Stomach (tissue), 19 donors: Measurements from ENCODE around the gene ALOX15B. TPM values are rescaled to one million over a fixed set of nuclear protein-coding genes. Genes with fewer than 3 reads are reported as not detected.

ENCODE experiments used
- DNase-seq, 2 donors: peaks; one replicate each; pipeline versions ENCODE4 v3.0.0 to v3.0.0-alpha.2; 2013 to 2019
- H3K27ac ChIP-seq, 5 donors: fragments of 200-600 bp in 4 of 5; sonication (generic) in 4 of 5; one replicate each; pipeline ENCODE4 v1.5.1; 2013 to 2019; ENCODE audit warnings: mild to moderate bottlenecking in 1 of 5, moderate library complexity in 1 of 5
- H3K27me3 ChIP-seq, 3 donors: fragments of 200-600 bp; sonication (generic); one replicate each; pipeline ENCODE4 v1.5.1; 2017 to 2019; ENCODE audit warnings: mixed run types in 1 of 3
- H3K36me3 ChIP-seq, 4 donors: fragments of 200-600 bp; sonication (generic); 1 replicate in 3 of 4; 2 replicates in 1 of 4; pipeline ENCODE4 v1.5.1; 2016 to 2019
- H3K4me1 ChIP-seq, 4 donors: fragments of 200-600 bp; sonication (generic); one replicate each; pipeline ENCODE4 v1.5.1; 2016 to 2019
- H3K4me3 ChIP-seq, 4 donors: fragments of 200-600 bp; sonication (generic) in 3 of 4; one replicate each; pipeline ENCODE4 v1.5.1; 2016 to 2019; ENCODE audit warnings: mild to moderate bottlenecking in 1 of 4
- H3K9me3 ChIP-seq, 4 donors: fragments of 200-600 bp; sonication (generic); one replicate each; pipeline ENCODE4 v1.5.1; 2016 to 2019
- EP300 ChIP-seq: sonication (generic); formaldehyde crosslinking; IDR thresholded peaks from one replicate; pipeline ENCODE4 v1.6.1; 2017; ENCODE audit warnings: antibody characterized with exemption
- POLR2A ChIP-seq, 4 donors: fragments of 450-650 bp; IDR thresholded peaks; one replicate each; pipeline ENCODE4 v1.6.1; 2016; ENCODE audit warnings: antibody characterized with exemption in 4 of 4, control low read depth in 2 of 4, mild to moderate bottlenecking in 1 of 4, moderate library complexity in 1 of 4
- POLR2AphosphoS5 ChIP-seq, 3 donors: sonication (generic); formaldehyde crosslinking; IDR thresholded peaks; one replicate each; pipeline ENCODE4 v1.6.1; 2016; ENCODE audit warnings: antibody characterized with exemption in 3 of 3
- WGBS, 5 donors: extraction: QIAGEN DNeasy Blood & Tissue Kit in 3 of 5; methylation state at CpG; one replicate each; pipeline versions ENCODE4 v1.1.5 to v1.1.7; 2013 to 2018; 5-methylcytosine and 5-hydroxymethylcytosine counted together
- intact Hi-C: fragments of 100-400 bp; cut with DNase I; formaldehyde crosslinking; loops from one replicate; pipeline ENCODE4 v1.15.1; 2023; ENCODE audit warnings: low total_unique reads
- long read RNA-seq, 10 donors: transcript quantifications; one replicate each; lab custom pipeline, GENCODE V29; 2026
- polyA plus RNA-seq, 3 donors: library from polyadenylated mRNA; stranded (reverse); fragments of 200-250 nt; gene quantifications; one replicate each; pipeline ENCODE4 v1.2.3, GENCODE V29; 2013
- total RNA-seq, 5 donors: library from RNA; depleted of rRNA; stranded (reverse); fragments of >200 nt; gene quantifications; one replicate each; pipeline versions ENCODE4 v1.1.0 to v1.2.3, GENCODE V29; 2014 to 2016
- TF ChIP-seq, protein P1 (sequence below), 7 experiments: fragments of 450-650 bp in 4 of 7; fragments of 200-600 bp in 3 of 7; sonication (generic) in 3 of 7; IDR thresholded peaks; one replicate each; pipeline ENCODE4 v1.5.1; 2016 to 2019; ENCODE audit warnings: antibody characterized with exemption in 7 of 7, control low read depth in 2 of 7, mild to moderate bottlenecking in 1 of 7
- donor health status: healthy with polysubstance abuse.
- donor health status: Bipolar disorder and iron deficiency.
- donor health status: healthy.

The ALOX15B gene, protein sequence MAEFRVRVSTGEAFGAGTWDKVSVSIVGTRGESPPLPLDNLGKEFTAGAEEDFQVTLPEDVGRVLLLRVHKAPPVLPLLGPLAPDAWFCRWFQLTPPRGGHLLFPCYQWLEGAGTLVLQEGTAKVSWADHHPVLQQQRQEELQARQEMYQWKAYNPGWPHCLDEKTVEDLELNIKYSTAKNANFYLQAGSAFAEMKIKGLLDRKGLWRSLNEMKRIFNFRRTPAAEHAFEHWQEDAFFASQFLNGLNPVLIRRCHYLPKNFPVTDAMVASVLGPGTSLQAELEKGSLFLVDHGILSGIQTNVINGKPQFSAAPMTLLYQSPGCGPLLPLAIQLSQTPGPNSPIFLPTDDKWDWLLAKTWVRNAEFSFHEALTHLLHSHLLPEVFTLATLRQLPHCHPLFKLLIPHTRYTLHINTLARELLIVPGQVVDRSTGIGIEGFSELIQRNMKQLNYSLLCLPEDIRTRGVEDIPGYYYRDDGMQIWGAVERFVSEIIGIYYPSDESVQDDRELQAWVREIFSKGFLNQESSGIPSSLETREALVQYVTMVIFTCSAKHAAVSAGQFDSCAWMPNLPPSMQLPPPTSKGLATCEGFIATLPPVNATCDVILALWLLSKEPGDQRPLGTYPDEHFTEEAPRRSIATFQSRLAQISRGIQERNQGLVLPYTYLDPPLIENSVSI
- 1 to 10 TPM in 4 of 5 donors, not detected in 1; 1.5 to 7.0 (median 2.6) TPM for total RNA-seq
- polyA plus RNA-seq = 10 to 100 TPM in 1 of 3 donors, 1 to 10 TPM in 2; 2.4 to 10.5 (median 3.1) TPM
- long read RNA-seq, donor 1 = 0 reads
- long read RNA-seq, donor 2 = 0 reads
- long read RNA-seq, donor 3 = 0 reads
- long read RNA-seq, donor 4 = 0 reads
- long read RNA-seq, donor 5 = 0 reads
- long read RNA-seq, donor 6 = 0 reads
- long read RNA-seq, donor 7 = 0 reads
- long read RNA-seq, donor 8, partial matches to known transcripts = 0 of 1 reads
- long read RNA-seq, donor 8, other reads (novel, unspliced or antisense) = 0 of 1 reads
- long read RNA-seq, donor 9 = 0 reads
- long read RNA-seq, donor 10 = 0 reads

DNA sequence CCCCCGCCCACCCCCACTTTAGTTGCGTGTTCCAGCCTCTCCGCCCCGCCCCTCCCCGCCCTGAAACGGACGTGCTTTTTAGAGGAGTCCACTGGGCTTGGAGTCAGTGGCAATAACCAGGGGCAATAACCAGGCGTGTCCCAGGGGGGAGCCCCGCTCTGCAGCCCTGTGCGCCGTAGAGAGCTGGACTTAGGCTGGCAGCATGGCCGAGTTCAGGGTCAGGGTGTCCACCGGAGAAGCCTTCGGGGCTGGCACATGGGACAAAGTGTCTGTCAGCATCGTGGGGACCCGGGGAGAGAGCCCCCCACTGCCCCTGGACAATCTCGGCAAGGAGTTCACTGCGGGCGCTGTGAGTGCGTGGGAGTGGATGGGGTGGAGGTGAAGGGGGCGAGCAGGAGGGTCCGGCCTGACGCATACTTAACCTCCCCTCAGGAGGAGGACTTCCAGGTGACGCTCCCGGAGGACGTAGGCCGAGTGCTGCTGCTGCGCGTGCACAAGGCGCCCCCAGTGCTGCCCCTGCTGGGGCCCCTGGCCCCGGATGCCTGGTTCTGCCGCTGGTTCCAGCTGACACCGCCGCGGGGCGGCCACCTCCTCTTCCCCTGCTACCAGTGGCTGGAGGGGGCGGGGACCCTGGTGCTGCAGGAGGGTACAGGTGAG, at the start of gene ALOX15B:
ALOX15B (plus strand) TSS at position 106 of the 657 bp plus-strand sequence; CDS start at position 203, 97 bp downstream.
- H3K36me3 ChIP-seq = no peaks in the 10 kb centered on the region
- 8 to 12% (median 10%) methylated on average over 19 to 37 of the region's 37 CpGs for WGBS, 5 donors
- DNase-seq = peak; percentile 46 to 63
- H3K4me1 ChIP-seq = peaks cover 4 to 24% (median 17%) of the 10 kb centered on the region in 4 donors
- no peaks in the 10 kb centered on the region for H3K9me3 ChIP-seq
- intact Hi-C loops = no loop called here
- H3K27ac ChIP-seq = peak within 1 kb of the TSS in 1 of 5 donors; percentile 13
- H3K27me3 ChIP-seq = peaks cover 3 to 44% (median 16%) of the 10 kb centered on the region in 3 donors
- H3K4me3 ChIP-seq = peak within 1 kb of the TSS; percentile 27 to 43 (median 35)
- no peak for TF ChIP-seq POLR2A (IDR thresholded peaks at IDR 0.05)
- TF ChIP-seq, protein P1, sequence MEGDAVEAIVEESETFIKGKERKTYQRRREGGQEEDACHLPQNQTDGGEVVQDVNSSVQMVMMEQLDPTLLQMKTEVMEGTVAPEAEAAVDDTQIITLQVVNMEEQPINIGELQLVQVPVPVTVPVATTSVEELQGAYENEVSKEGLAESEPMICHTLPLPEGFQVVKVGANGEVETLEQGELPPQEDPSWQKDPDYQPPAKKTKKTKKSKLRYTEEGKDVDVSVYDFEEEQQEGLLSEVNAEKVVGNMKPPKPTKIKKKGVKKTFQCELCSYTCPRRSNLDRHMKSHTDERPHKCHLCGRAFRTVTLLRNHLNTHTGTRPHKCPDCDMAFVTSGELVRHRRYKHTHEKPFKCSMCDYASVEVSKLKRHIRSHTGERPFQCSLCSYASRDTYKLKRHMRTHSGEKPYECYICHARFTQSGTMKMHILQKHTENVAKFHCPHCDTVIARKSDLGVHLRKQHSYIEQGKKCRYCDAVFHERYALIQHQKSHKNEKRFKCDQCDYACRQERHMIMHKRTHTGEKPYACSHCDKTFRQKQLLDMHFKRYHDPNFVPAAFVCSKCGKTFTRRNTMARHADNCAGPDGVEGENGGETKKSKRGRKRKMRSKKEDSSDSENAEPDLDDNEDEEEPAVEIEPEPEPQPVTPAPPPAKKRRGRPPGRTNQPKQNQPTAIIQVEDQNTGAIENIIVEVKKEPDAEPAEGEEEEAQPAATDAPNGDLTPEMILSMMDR (IDR thresholded peaks at IDR 0.05) = no peak

DNA sequence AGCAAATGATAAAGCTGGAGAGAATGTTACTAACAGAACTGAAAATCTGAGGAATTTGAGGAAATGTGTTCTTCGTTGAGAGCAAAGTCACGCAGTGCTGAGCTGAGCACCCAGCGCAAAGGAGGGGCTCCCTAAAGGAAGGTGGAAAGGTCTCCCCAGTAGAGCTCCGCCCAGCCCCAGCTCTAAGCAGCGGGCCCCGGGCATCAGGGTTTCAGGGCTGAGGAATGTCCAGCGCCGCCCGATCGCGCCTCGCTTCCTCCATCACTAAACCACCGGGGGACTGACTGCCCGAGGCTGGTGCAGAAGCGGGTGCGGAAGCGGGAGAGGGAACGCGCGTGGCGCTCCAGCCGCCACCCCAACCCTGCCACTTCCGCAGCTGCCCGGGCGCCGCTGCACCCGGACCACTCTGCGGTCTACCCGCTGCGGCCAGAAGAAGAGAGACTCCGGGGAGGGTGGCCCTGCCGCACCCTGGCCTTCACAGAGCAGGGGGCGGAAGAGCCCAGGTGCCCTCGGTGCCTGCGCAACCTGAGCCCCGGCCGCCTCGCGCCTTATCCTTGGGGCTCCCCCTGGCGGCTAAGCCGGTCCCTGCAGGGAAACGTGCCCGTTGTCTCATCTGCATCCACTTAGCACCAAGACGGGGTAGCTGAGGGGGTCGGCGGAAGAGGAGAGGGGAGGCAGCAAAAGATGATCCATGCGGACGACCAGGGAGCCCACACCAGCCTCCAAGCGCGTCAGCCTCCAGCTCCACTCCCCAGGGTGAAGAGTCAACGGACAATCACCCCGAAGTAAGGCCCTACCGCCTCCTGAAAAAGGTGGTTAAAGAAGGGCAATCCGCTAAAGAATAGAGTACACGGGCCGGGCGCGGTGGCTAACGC, 48.8 kb upstream of the ALOX15B start:
- peaks cover 0 to 16% (median 13%) of the 10 kb centered on the region in 4 donors for H3K4me1 ChIP-seq
- WGBS, 5 donors = 2 to 5% (median 3%) methylated on average over 38 to 59 of the region's 59 CpGs
- H3K36me3 ChIP-seq = no peaks in the 10 kb centered on the region
- peaks cover 0 to 16% (median 0%) of the 10 kb centered on the region in 3 donors for H3K27me3 ChIP-seq
- DNase-seq = peak; percentile 91 to 93
- H3K27ac ChIP-seq = peak overlapping the region; percentile 58 to 80 (median 66)
- TF ChIP-seq POLR2A (IDR thresholded peaks at IDR 0.05) (no peak), EP300 (no peak), POLR2AphosphoS5 (IDR thresholded peaks at IDR 0.05) (peak in 1 of 3 donors; percentile 39)
- TF ChIP-seq, protein P1 (IDR thresholded peaks at IDR 0.05) = peak in 6 of 7 experiments; percentile 86 to 97 (median 96)
- H3K4me3 ChIP-seq = peak overlapping the region; percentile 53 to 72 (median 60)
- intact Hi-C loops = loop anchor here (10.0 kb wide), 1 partner anchor 95 kb away; no protein-coding TSS in a partner anchor
- no peaks in the 10 kb centered on the region for H3K9me3 ChIP-seq

DNA sequence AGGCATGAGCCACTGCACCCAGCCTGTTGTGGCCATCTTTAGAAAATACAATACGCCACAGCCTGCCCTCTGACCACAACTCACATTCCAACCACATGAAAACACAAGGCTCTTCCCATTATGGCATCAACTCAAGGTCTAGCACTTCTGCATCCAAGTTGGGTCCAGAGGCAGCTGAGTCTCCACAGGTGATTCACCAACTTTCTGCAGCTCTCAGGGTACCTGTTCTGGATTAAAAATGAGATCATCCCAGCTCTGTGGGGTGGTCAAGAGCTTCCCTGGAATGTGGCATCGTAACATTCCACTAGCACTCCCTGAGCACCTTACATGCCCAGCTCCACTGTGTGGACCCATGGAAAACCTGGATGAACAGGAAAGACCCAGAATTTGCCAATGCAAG, 46.3 kb upstream of the ALOX15B start:
- intact Hi-C loops = no loop called here
- Histone ChIP-seq H3K4me3 (no peak overlapping the region), H3K4me1 (peaks cover 0 to 22% (median 16%) of the 10 kb centered on the region in 4 donors), H3K36me3 (no peaks in the 10 kb centered on the region), H3K27ac (no peak overlapping the region), H3K27me3 (peaks cover 0 to 9% (median 0%) of the 10 kb centered on the region in 3 donors), H3K9me3 (no peaks in the 10 kb centered on the region)
- WGBS, 5 donors = 84 to 92% (median 90%) methylated on average over 2 of the region's 2 CpGs
- DNase-seq = no peak
- TF ChIP-seq POLR2AphosphoS5 (IDR thresholded peaks at IDR 0.05) (no peak), EP300 (no peak)
- TF ChIP-seq, protein P1 (IDR thresholded peaks at IDR 0.05) = no peak
